ENCODE results near the gene RASA3.

Gene RASA3

DNA sequence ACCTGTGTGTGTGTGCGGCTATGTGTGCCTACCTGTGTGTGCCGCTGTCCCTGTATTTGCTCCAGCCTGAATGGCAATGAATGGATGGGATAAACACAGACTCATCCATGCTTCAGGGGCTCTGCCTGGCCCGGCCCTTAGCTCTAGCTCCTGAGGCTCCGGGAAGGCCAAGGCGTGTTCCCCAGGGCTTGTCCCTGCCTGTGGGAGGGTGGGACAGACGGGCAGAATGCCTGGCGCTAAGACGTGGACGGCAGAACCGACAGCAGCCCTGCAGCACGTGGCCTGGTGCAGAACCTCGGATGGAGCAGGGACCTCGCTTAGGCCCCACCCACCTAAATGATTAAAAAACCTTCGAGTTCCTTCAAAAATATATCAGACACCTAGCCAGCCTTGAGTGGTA lies 100.8 kb downstream of the RASA3 start:
- CTCF ChIA-PET = no interaction called here
- H3K4me1 ChIP-seq (ENCODE audit: control extremely low read depth in 1 of 4, control insufficient read depth in 4 of 4, insufficient read depth in 4 of 4, low read length in 3 of 4) = no peaks in the 10 kb centered on the region
- no peaks in the 10 kb centered on the region for H3K27me3 ChIP-seq (replicated peaks in 2 of 5; ENCODE audit: control insufficient read depth in 4 of 5, insufficient read depth in 5 of 5, low read length in 4 of 5)
- no peak overlapping the region for H3K4me3 ChIP-seq (ENCODE audit: control insufficient read depth in 1 of 7, extremely low read depth in 1 of 7, insufficient read depth in 4 of 7, low read depth in 2 of 7, low read length in 6 of 7)
- POLR2A ChIA-PET = no interaction called here
- no peak for DNase-seq
- WGBS (ENCODE audit: insufficient coverage) = 98% methylated on average over 9 of the region's 14 CpGs
- peaks cover 0 to 48% (median 27%) of the 10 kb centered on the region in 4 experiments for H3K36me3 ChIP-seq (ENCODE audit: control insufficient read depth in 4 of 4, insufficient read depth in 4 of 4, low read length in 3 of 4)
- peaks cover 0 to 12% (median 5%) of the 10 kb centered on the region in 5 experiments for H3K9me3 ChIP-seq (ENCODE audit: control extremely low read depth in 1 of 5, control insufficient read depth in 4 of 5, insufficient read depth in 2 of 5, low read depth in 1 of 5, low read length in 4 of 5)
- no peak overlapping the region for H3K27ac ChIP-seq (ENCODE audit: insufficient read depth in 1 of 2, low read depth in 1 of 2, low read length in 2 of 2, poor library complexity in 1 of 2, severe bottlenecking in 2 of 2)

DNA sequence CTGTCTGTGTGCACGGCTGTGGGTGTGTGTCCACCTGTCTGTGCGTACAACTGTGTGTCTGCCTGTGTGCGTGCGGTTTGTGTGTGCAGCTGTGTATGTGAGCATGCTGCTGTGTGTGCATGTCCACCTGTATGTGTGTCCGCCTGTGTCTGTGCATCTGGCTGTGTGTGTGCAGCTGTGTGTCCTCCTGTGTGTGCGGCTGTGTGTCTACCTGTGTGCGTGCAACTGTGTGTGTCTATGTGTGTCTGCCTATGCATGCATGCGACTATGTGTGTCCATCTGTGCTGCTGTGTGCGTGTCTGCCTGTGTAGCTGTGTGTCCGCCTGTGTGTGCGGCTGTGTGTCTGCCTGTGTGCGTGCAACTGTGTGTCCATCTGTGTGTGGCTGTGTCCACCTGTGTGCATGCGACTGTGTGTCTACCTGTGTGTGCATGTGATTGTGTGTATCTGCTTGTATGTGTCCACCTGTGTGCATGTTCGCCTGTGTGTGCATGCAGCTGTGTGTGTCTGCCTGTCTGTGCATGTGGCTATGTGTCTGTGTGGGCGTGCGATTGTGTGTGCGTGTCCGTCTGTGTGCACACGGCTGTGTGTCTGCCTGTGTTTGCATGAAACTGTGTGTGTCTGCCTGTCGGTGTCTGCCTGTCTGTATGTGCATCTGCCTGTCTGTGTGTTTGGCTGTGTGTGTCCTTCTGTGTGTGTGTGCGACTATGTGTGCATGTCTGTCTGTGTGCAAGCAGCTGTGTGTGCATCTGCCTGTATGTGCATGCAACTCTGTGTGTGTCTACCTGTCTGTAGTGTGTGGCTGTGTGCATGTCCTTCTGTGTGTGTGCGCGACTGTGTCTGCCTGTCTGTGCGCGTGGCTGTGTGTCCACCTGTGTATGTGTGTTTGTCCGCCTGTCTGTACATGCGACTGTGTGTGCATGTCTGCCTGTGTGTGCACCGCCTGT lies 101.5 kb downstream of the RASA3 start:
- no peak overlapping the region for H3K4me3 ChIP-seq (ENCODE audit: control insufficient read depth in 1 of 7, extremely low read depth in 1 of 7, insufficient read depth in 4 of 7, low read depth in 2 of 7, low read length in 6 of 7)
- H3K9me3 ChIP-seq (ENCODE audit: control extremely low read depth in 1 of 5, control insufficient read depth in 4 of 5, insufficient read depth in 2 of 5, low read depth in 1 of 5, low read length in 4 of 5) = peaks cover 0 to 12% (median 5%) of the 10 kb centered on the region in 5 experiments
- no peak overlapping the region for H3K27ac ChIP-seq (ENCODE audit: insufficient read depth in 1 of 2, low read depth in 1 of 2, low read length in 2 of 2, poor library complexity in 1 of 2, severe bottlenecking in 2 of 2)
- WGBS (ENCODE audit: insufficient coverage) = over 99% methylated on average over 15 of the region's 28 CpGs
- H3K27me3 ChIP-seq (replicated peaks in 2 of 5; ENCODE audit: control insufficient read depth in 4 of 5, insufficient read depth in 5 of 5, low read length in 4 of 5) = no peaks in the 10 kb centered on the region
- DNase-seq = no peak
- H3K36me3 ChIP-seq (ENCODE audit: control insufficient read depth in 4 of 4, insufficient read depth in 4 of 4, low read length in 3 of 4) = peaks cover 0 to 53% (median 33%) of the 10 kb centered on the region in 4 experiments
- H3K4me1 ChIP-seq (ENCODE audit: control extremely low read depth in 1 of 4, control insufficient read depth in 4 of 4, insufficient read depth in 4 of 4, low read length in 3 of 4) = peaks cover 0 to 1% (median 0%) of the 10 kb centered on the region in 4 experiments
- ChIA-PET POLR2A (no interaction called here), CTCF (no interaction called here)

DNA sequence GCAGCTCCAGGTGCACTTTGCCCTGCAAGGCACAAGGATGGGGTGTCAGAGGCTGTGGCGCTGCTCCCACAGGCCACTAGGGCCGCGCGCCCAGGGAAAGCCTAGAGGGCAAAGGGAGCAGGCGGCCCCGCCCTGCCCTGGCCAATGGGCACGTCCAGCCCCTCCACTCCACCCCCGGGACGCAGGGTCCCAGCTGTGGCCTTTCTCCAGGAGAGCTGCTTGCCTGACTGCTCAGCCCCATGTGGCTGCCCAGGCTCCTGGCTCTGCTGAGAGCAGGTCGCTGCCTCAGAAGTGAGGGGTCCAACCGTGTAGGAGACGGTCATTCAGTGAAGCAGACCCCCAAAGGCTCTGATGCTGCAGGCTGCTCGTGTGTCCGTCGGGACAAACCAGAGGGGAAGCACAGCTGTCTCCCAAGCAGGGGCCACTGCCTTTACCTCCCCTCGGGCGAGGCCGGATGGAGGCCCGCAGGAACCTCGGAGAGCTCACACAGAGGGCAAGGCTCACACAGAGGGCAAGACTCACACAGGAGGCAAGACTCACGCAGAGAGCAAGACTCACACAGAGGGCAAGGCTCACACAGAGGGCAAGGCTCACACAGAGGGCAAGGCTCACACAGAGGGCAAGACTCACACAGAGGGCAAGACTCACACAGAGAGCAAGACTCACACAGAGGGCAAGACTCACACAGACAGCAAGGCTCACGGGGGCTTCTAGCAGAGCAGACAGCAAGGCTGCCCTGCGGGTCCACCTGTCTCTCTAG lies 102.4 kb downstream of the RASA3 start:
- WGBS (ENCODE audit: insufficient coverage) = 99% methylated on average over 20 of the region's 23 CpGs
- H3K9me3 ChIP-seq (ENCODE audit: control extremely low read depth in 1 of 5, control insufficient read depth in 4 of 5, insufficient read depth in 2 of 5, low read depth in 1 of 5, low read length in 4 of 5) = peaks cover 0 to 12% (median 5%) of the 10 kb centered on the region in 5 experiments
- H3K27ac ChIP-seq (ENCODE audit: insufficient read depth in 1 of 2, low read depth in 1 of 2, low read length in 2 of 2, poor library complexity in 1 of 2, severe bottlenecking in 2 of 2) = no peak overlapping the region
- H3K36me3 ChIP-seq (ENCODE audit: control insufficient read depth in 4 of 4, insufficient read depth in 4 of 4, low read length in 3 of 4) = peaks cover 0 to 53% (median 32%) of the 10 kb centered on the region in 4 experiments
- POLR2A ChIA-PET = no interaction called here
- CTCF ChIA-PET = no interaction called here
- DNase-seq = no peak
- H3K4me3 ChIP-seq (ENCODE audit: control insufficient read depth in 1 of 7, extremely low read depth in 1 of 7, insufficient read depth in 4 of 7, low read depth in 2 of 7, low read length in 6 of 7) = no peak overlapping the region
- H3K27me3 ChIP-seq (replicated peaks in 2 of 5; ENCODE audit: control insufficient read depth in 4 of 5, insufficient read depth in 5 of 5, low read length in 4 of 5) = no peaks in the 10 kb centered on the region
- H3K4me1 ChIP-seq (ENCODE audit: control extremely low read depth in 1 of 4, control insufficient read depth in 4 of 4, insufficient read depth in 4 of 4, low read length in 3 of 4) = peaks cover 0 to 5% (median 0%) of the 10 kb centered on the region in 4 experiments

DNA sequence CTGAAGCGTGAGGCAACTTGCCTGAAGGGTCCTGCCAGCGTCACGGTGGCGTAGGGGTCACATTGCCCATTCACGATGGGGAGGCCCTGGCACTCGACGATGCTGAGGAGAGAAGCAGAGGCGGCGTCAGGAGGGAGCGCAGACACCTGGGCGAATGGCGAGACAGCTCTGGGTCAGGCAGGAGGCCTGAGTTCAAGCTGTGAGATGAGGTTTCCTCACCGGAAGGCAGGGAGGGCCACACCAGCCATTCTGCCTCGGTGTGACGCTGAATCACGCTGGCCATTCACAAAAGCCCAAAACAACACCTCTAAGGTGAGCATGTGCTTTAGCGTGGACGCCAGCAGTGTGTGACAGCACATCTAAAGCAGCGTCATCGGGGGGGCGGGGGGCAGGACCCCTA lies 104.6 kb downstream of the RASA3 start:
- WGBS (ENCODE audit: insufficient coverage) = 97% methylated on average over 17 of the region's 21 CpGs
- CTCF ChIA-PET = no interaction called here
- H3K36me3 ChIP-seq (ENCODE audit: control insufficient read depth in 4 of 4, insufficient read depth in 4 of 4, low read length in 3 of 4) = peaks cover 3 to 63% (median 44%) of the 10 kb centered on the region in 4 experiments

DNA sequence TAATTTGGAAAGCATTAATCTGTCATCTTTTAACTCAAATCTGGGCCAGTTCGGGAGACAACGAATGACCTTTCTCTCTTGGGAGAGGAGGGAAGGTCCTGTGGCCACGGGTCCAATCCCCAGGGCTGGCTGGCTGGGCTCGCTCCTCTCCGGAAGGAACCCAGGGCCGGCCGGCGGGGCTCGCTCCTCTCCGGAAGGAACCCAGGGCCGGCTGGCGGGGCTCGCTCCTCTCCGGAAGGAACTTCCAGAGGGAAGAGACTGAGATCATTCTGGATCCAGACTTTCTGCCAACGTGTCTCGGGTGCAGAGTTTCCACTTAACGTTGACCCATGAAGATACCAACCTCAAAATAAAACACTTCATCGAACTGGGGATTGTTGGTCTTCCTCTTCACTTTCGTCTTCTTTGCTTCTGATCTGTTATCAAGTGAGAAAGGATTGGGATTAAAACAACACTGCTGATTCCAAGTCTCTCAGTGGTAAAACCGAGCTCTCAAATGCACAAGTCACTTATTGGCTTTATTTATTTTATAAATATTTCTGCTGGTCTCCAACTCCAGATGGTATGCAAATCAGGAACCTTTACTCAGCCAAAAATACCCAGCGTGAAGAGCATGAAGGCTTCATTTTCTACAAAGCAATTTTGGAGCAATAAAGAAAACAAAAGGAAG lies 105.2 kb downstream of the RASA3 start:
- no peak for DNase-seq
- Histone ChIP-seq H3K27ac (ENCODE audit: insufficient read depth in 1 of 2, low read depth in 1 of 2, low read length in 2 of 2, poor library complexity in 1 of 2, severe bottlenecking in 2 of 2) (no peak overlapping the region), H3K9me3 (ENCODE audit: control extremely low read depth in 1 of 5, control insufficient read depth in 4 of 5, insufficient read depth in 2 of 5, low read depth in 1 of 5, low read length in 4 of 5) (peaks cover 0 to 12% (median 5%) of the 10 kb centered on the region in 5 experiments), H3K4me3 (ENCODE audit: control insufficient read depth in 1 of 7, extremely low read depth in 1 of 7, insufficient read depth in 4 of 7, low read depth in 2 of 7, low read length in 6 of 7) (no peak overlapping the region), H3K36me3 (ENCODE audit: control insufficient read depth in 4 of 4, insufficient read depth in 4 of 4, low read length in 3 of 4) (peaks cover 3 to 68% (median 47%) of the 10 kb centered on the region in 4 experiments), H3K27me3 (replicated peaks in 2 of 5; ENCODE audit: control insufficient read depth in 4 of 5, insufficient read depth in 5 of 5, low read length in 4 of 5) (no peaks in the 10 kb centered on the region), H3K4me1 (ENCODE audit: control extremely low read depth in 1 of 4, control insufficient read depth in 4 of 4, insufficient read depth in 4 of 4, low read length in 3 of 4) (peaks cover 0 to 5% (median 0%) of the 10 kb centered on the region in 4 experiments)
- POLR2A ChIA-PET = no interaction called here
- WGBS (ENCODE audit: insufficient coverage) = 97% methylated on average over 18 of the region's 21 CpGs
- CTCF ChIA-PET = no interaction called here

More for the DNA sequence above, 104.6 kb downstream of the RASA3 start:
- H3K27me3 ChIP-seq (replicated peaks in 2 of 5; ENCODE audit: control insufficient read depth in 4 of 5, insufficient read depth in 5 of 5, low read length in 4 of 5) = no peaks in the 10 kb centered on the region
- POLR2A ChIA-PET = no interaction called here
- no peak overlapping the region for H3K4me3 ChIP-seq (ENCODE audit: control insufficient read depth in 1 of 7, extremely low read depth in 1 of 7, insufficient read depth in 4 of 7, low read depth in 2 of 7, low read length in 6 of 7)
- no peak for DNase-seq
- peaks cover 0 to 12% (median 5%) of the 10 kb centered on the region in 5 experiments for H3K9me3 ChIP-seq (ENCODE audit: control extremely low read depth in 1 of 5, control insufficient read depth in 4 of 5, insufficient read depth in 2 of 5, low read depth in 1 of 5, low read length in 4 of 5)
- peaks cover 0 to 5% (median 0%) of the 10 kb centered on the region in 4 experiments for H3K4me1 ChIP-seq (ENCODE audit: control extremely low read depth in 1 of 4, control insufficient read depth in 4 of 4, insufficient read depth in 4 of 4, low read length in 3 of 4)
- no peak overlapping the region for H3K27ac ChIP-seq (ENCODE audit: insufficient read depth in 1 of 2, low read depth in 1 of 2, low read length in 2 of 2, poor library complexity in 1 of 2, severe bottlenecking in 2 of 2)

DNA sequence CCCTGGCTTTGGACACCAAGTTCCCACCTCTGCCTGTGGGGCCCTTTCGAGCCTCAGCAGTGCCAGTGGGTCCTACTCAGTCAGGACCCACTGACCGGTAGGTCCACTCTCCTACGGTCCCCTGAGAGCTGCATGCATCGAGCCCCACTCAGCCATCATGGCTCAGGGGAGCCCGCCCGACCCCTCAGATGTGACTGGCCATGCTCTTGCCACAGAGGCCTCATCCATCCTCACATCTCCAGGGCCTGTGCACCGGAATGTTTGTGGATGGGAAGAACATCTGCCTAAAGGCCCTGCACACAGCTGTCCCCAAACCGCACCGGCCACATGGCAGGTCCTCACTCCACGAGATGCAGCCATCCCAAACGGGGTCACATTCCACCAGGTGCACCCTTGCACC lies 105.9 kb downstream of the RASA3 start:
- Histone ChIP-seq H3K4me3 (ENCODE audit: control insufficient read depth in 1 of 7, extremely low read depth in 1 of 7, insufficient read depth in 4 of 7, low read depth in 2 of 7, low read length in 6 of 7) (no peak overlapping the region), H3K27ac (ENCODE audit: insufficient read depth in 1 of 2, low read depth in 1 of 2, low read length in 2 of 2, poor library complexity in 1 of 2, severe bottlenecking in 2 of 2) (no peak overlapping the region), H3K9me3 (ENCODE audit: control extremely low read depth in 1 of 5, control insufficient read depth in 4 of 5, insufficient read depth in 2 of 5, low read depth in 1 of 5, low read length in 4 of 5) (peaks cover 0 to 12% (median 5%) of the 10 kb centered on the region in 5 experiments), H3K36me3 (ENCODE audit: control insufficient read depth in 4 of 4, insufficient read depth in 4 of 4, low read length in 3 of 4) (peaks cover 3 to 73% (median 49%) of the 10 kb centered on the region in 4 experiments), H3K27me3 (replicated peaks in 2 of 5; ENCODE audit: control insufficient read depth in 4 of 5, insufficient read depth in 5 of 5, low read length in 4 of 5) (no peaks in the 10 kb centered on the region), H3K4me1 (ENCODE audit: control extremely low read depth in 1 of 4, control insufficient read depth in 4 of 4, insufficient read depth in 4 of 4, low read length in 3 of 4) (peaks cover 0 to 5% (median 0%) of the 10 kb centered on the region in 4 experiments)
- POLR2A ChIA-PET = no interaction called here
- CTCF ChIA-PET = no interaction called here
- 95% methylated on average over 11 of the region's 11 CpGs for WGBS (ENCODE audit: insufficient coverage)
- DNase-seq = no peak
